ENCODE results near the gene BST1. TPM values are rescaled to one million over a fixed set of nuclear protein-coding genes. Genes with fewer than 3 reads are reported as not detected.

Gene BST1, protein sequence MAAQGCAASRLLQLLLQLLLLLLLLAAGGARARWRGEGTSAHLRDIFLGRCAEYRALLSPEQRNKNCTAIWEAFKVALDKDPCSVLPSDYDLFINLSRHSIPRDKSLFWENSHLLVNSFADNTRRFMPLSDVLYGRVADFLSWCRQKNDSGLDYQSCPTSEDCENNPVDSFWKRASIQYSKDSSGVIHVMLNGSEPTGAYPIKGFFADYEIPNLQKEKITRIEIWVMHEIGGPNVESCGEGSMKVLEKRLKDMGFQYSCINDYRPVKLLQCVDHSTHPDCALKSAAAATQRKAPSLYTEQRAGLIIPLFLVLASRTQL
- total RNA-seq = 19.9 and 21.2 TPM in 2 replicates

DNA sequence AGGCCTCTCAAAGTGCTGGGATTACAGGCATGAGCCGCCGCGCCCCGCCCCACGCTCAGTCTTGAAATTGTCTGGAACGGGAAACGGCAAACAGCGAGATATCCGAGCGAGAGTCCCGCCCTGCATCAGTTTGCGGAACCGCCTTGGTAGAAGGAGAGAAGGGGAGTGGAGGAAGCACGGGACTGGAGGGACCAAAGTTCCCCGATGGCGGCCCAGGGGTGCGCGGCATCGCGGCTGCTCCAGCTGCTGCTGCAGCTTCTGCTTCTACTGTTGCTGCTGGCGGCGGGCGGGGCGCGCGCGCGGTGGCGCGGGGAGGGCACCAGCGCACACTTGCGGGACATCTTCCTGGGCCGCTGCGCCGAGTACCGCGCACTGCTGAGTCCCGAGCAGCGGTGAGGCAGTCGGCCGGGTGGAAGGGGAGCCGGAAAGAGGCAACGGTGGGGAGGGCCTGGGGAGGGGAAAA, at the start of gene BST1:
BST1 (plus strand) TSS at position 125 of the 463 bp plus-strand sequence; CDS start at position 205, 80 bp downstream.

DNA sequence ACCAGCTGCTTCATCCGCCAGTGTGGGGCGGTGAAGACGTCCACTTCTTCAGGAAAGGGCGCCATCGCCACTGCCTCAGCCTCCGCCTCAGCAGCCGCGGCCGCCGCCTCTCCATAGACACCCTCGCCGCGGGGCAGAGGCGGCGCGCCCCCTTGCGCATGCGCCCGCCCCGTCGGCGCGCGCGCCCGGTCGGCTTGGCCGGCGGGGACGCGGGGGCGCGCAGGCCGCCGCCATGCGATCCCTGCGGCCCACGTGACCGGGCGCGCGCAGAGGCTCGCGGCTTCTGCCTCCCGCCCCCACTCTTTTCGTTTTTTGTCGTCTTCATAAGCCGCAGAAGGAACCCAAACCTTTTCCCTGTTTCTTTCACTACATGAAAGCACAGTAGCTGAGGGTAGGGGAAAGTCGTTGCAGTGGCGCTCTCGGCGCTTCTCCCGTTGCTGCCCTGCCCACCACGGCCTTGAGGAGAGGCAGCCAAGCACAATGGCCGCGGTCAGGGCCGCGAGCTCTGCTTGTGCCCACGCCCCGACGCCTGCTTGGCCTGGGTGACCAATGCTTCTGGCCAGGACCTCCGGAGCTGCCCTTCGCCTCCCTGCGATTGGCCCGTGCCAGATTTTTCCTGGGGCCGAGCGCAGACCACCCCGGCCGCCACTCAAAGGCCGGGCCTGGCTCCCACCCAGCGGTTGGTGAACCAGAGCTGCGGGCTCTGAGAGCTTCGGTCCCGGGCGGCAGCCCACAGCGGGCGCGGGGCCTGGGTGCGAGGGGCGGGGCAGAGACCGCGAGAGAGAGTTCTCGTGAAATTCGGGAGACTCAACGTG, 47.4 kb upstream of the BST1 start, which contains the start of gene FBXL5:
FBXL5 (minus strand) TSS at position 135 of the 815 bp plus-strand sequence; CDS start at position 65, 70 bp downstream.

DNA sequence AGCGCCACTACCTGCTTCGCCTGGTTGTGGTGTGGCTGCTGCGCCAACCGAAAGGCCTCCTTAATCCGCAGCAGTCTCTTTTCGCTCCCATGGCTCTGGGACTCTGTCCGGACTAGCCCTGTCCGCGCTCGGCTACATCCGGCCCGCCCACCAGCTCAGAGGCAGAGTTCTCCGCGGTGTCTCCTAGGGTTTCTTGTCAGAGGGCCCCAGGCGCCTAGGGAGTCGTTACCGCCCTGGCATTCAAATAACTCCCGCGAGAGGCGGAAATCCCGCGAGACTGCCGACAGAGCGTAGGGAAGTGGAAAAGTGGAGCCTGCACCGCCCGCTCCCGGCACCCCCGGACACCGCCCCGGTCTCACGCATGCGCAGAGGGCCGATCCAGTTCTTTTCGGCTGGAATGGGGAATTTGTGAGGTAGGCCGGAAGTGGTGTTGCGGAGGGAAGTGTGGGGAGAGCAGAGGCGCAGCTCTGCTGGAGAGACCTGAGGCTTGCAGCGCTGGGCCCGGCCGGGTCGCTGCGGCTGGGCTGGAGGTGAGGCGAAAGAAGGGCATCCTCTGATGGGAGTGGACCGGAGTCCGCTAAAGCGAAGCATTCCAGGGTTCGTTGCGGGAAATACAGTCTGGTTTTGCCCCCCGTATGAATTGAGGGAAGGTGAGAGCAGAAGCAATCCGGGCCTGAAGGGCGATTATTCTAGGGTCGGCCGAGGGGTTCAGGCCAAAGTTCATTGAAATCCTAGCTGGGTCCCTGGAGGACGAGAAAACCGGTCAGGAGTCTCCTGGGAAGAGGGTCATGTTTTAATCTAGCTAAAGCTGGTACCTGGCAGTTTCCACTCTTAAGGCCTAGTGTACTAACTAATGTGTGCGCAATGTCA, 21.3 kb upstream of the BST1 start, which contains the start of gene FAM200B:
FAM200B (plus strand) TSS at position 456 of the 870 bp plus-strand sequence. CDS start 5,151 bp downstream, outside the sequence.

DNA sequence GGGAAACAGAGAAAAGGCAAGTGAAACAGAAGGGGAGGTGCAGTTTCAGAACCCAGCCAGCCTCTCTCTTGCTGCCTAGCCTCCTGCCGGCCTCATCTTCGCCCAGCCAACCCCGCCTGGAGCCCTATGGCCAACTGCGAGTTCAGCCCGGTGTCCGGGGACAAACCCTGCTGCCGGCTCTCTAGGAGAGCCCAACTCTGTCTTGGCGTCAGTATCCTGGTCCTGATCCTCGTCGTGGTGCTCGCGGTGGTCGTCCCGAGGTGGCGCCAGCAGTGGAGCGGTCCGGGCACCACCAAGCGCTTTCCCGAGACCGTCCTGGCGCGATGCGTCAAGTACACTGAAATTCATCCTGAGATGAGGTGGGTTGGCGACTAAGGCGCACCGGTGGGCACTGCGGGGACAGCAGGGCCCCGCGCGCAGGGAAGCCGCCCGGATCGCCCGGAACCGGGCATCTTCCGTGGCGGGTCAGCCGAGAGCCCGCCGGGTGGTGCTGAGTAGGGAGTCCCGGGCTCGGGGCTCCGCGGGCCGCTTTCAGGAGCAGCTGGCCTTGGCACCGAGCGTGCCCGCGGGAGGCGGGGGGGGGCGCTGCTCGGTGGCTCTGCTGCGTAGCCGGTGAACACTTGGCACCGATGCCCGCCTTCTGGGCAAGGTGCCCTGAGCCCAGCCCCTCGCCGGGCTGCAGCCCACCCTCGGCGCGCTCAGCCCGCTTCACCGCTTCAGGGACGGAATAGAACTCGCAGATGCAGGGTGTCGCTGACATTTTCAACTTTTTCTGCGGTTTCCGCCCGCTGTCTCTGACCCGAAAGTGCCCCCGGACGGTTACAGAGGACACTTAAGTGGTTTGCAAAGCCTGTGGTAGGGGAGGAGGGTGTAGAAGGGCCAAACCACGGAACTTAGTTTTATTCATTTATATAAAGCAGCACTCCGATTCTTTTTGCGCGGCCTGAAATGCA, 75.7 kb downstream of the BST1 start, which contains the start of gene CD38:
CD38 (plus strand) TSS at position 40 of the 953 bp plus-strand sequence; CDS start at position 127, 87 bp downstream.

Other genes with a start within 250 kb of the BST1 start
- gene CC2D2A, start 233.2 kb upstream of the BST1 start, total RNA-seq = 20.6 and 23.2 TPM in 2 replicates
- 105 and 108 TPM in 2 replicates for gene FBXL5, start 47.7 kb upstream of the BST1 start, total RNA-seq
- 21.0 and 24.9 TPM in 2 replicates for gene FAM200B, start 21.2 kb upstream of the BST1 start, total RNA-seq
- gene CD38, start 75.3 kb downstream of the BST1 start, total RNA-seq = under 0.01 and 0.14 TPM in 2 replicates
- gene FGFBP1, start 235.7 kb downstream of the BST1 start, total RNA-seq = not detected in 2 replicates